ENCODE measurements around the gene PADI3.

PADI3 gene

DNA sequence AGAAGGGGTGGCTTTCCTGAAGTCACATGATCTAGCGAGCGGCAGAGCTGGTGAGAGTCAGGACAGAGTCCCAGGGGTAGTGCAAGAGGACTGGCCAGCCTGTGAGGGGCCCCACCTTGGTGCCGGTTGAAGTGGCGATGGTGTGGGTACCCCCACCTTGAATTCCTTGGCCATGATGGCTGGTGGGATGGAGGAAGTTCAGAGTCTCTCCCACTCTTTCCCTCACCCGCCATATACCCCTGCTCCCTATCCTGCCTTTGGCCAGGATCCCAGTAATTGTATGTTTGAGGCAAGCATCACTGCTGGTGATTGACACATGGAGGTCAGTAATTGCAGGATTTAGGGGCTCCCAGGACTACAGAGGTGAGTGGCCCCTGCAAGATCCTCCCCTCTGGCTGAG, 11.8 kb downstream of the PADI3 start:
- TF ChIP-seq, protein P1, sequence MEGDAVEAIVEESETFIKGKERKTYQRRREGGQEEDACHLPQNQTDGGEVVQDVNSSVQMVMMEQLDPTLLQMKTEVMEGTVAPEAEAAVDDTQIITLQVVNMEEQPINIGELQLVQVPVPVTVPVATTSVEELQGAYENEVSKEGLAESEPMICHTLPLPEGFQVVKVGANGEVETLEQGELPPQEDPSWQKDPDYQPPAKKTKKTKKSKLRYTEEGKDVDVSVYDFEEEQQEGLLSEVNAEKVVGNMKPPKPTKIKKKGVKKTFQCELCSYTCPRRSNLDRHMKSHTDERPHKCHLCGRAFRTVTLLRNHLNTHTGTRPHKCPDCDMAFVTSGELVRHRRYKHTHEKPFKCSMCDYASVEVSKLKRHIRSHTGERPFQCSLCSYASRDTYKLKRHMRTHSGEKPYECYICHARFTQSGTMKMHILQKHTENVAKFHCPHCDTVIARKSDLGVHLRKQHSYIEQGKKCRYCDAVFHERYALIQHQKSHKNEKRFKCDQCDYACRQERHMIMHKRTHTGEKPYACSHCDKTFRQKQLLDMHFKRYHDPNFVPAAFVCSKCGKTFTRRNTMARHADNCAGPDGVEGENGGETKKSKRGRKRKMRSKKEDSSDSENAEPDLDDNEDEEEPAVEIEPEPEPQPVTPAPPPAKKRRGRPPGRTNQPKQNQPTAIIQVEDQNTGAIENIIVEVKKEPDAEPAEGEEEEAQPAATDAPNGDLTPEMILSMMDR (IDR thresholded peaks at IDR 0.05; ENCODE audit: extremely low read depth, insufficient read depth, missing control alignments) = no peak
- in situ Hi-C loops (cut with MboI; ENCODE audit: low pct_unique_long_range_greater_than_20kb, low sequenced_read_pairs, unreplicated experiment) = no loop called here
- no peak for DNase-seq (ENCODE audit: low spot score)

DNA sequence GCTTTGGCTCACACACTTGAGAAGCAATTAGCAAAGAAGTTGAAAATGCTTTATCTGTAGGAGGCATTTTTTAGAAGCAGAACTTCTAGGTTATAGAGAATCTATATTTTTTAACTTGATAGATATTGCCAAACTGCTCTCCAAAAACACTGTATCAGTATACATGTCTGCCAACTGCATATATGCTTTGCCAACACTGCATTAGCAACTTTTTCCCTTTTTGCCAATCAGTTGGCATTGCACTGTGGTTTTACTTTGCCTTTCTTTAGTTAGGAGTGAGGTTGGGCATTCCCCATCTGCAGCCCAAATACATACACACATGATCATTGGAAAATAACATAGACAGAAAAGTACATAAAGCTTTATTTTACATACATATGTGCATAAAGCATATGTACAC, 15.0 kb downstream of the PADI3 start:
- DNase-seq (ENCODE audit: low spot score) = no peak
- in situ Hi-C loops (cut with MboI; ENCODE audit: low pct_unique_long_range_greater_than_20kb, low sequenced_read_pairs, unreplicated experiment) = no loop called here
- TF ChIP-seq, protein P1 (IDR thresholded peaks at IDR 0.05; ENCODE audit: extremely low read depth, insufficient read depth, missing control alignments) = no peak

DNA sequence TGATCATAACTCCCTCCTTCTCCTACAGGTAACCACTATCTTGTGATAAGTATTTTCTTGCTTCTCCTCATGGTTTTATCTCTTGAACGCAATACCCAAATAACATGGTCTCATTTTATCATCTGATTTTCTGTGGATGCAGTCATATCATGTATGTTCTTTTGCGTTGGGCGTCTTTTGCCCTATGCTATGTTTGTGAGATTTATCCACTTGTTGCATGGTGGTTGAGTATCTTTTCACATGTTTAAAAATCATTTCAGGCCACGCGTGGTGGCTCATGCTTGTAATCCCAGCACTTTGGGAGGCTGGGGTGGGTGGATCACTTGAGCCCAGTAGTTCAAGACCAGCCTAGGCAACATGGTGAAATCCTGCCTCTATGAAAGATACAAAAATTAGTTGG, 15.6 kb downstream of the PADI3 start:
- TF ChIP-seq, protein P1 (IDR thresholded peaks at IDR 0.05; ENCODE audit: extremely low read depth, insufficient read depth, missing control alignments) = no peak
- in situ Hi-C loops (cut with MboI; ENCODE audit: low pct_unique_long_range_greater_than_20kb, low sequenced_read_pairs, unreplicated experiment) = no loop called here
- DNase-seq (ENCODE audit: low spot score) = no peak

DNA sequence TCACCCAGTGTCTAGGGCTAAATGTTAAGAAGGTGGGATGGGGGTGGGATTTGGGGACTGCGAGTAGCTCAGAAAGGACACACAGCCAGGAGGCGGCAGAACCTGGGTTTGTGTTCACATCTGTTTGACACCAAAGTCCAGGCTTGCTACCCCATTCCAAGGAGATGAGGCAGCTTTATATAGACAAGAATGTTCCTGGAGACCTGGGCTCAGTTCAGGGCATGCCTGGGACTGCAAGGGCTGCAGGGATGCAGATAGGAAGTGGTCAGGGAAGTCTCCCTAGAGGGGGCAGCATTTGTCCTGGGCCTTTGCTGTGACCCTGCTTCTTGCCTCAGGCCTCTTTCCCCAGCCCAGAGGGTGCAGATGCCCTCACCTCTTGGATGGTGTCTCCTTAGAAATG, 16.3 kb downstream of the PADI3 start:
- no peak for DNase-seq (ENCODE audit: low spot score)
- in situ Hi-C loops (cut with MboI; ENCODE audit: low pct_unique_long_range_greater_than_20kb, low sequenced_read_pairs, unreplicated experiment) = no loop called here
- TF ChIP-seq, protein P1 (IDR thresholded peaks at IDR 0.05; ENCODE audit: extremely low read depth, insufficient read depth, missing control alignments) = no peak

DNA sequence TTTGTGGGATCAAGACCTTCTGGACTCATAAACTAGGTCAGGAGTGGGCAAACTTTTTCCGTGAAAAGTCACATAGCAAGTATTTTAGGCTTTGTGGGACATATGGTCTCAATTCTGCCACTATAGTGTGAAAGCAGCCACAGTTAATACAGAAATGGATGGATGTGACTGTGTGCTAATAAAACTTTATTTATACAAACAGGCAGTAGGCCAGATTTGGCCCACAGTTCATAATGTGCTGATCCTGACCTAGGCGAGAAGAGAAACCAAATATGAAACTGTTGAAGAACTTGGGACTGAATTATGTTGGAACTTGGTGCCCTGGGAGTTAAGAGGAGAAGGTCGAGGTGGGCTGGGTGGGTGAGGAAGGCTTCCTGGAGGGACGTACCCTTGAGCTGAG, 17.1 kb downstream of the PADI3 start:
- in situ Hi-C loops (cut with MboI; ENCODE audit: low pct_unique_long_range_greater_than_20kb, low sequenced_read_pairs, unreplicated experiment) = no loop called here
- no peak for DNase-seq (ENCODE audit: low spot score)
- TF ChIP-seq, protein P1 (IDR thresholded peaks at IDR 0.05; ENCODE audit: extremely low read depth, insufficient read depth, missing control alignments) = no peak

DNA sequence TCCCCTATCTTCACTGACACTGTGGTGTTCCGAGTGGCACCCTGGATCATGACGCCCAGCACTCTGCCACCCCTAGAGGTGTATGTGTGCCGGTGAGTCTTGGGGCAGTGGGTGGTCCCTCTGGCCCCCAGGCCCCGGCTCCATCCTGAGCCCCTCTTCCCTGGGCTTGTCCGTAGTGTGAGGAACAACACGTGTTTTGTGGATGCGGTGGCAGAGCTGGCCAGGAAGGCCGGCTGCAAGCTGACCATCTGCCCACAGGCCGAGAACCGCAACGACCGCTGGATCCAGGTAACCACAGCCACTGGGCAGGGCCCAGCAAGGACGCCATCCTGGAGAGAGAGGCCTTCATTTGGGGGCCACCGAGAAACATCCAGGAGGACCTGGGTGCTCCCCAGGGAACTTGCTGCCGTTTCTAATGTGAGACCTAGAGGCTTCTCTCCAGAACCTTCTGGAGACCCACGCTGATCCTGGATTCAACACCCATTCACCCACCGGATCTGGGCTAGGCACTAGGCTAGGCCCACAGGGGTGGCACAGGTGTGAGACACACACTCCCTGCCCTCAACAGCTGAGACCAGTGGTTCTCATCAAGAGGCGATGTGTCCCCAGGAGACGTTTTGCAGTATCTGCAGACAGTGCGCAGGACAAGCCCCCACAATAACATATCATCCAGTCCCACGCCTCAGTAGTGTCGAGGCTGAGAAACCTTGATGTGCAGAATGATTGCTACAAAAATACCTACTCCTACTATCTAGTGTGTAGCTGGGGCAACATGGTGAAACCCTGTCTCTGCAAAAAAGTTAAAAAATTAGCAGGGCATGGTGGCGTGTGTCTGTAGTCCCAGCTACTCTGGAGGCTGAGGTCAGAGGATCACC, 22.2 kb downstream of the PADI3 start:
- in situ Hi-C loops (cut with MboI; ENCODE audit: low pct_unique_long_range_greater_than_20kb, low sequenced_read_pairs, unreplicated experiment) = no loop called here
- no peak for DNase-seq (ENCODE audit: low spot score)

More for the DNA sequence above, 22.2 kb downstream of the PADI3 start:
- TF ChIP-seq, protein P1 (IDR thresholded peaks at IDR 0.05; ENCODE audit: extremely low read depth, insufficient read depth, missing control alignments) = no peak
